Ovary (tissue), 9 donors: Measurements from ENCODE around the gene GRM2. TPM values are rescaled to one million over a fixed set of nuclear protein-coding genes. Genes with fewer than 3 reads are reported as not detected.

Source experiments
- DNase-seq, 5 donors: peaks; one replicate each; pipeline ENCODE4 v3.0.0-alpha.2; 2019 to 2020
- H3K27ac ChIP-seq, 2 donors: fragments of 200-600 bp; one replicate each; pipeline versions ENCODE4 v1.5.1 to v1.8.0; 2019 to 2022
- H3K27me3 ChIP-seq: fragments of 200-600 bp; one replicate; pipeline ENCODE4 v1.8.0; 2022
- H3K36me3 ChIP-seq: fragments of 200-600 bp; sonication (generic); one replicate; pipeline ENCODE4 v1.5.1; 2019
- H3K4me1 ChIP-seq: one replicate; pipeline ENCODE4 v1.8.1; 2013; ENCODE audit warnings: mild to moderate bottlenecking, moderate library complexity; ENCODE audit not compliant: insufficient read depth
- H3K4me3 ChIP-seq: fragments of 200-600 bp; sonication (generic); one replicate; pipeline ENCODE4 v1.5.1; 2017
- H3K9me3 ChIP-seq, 2 donors: fragments of 200-600 bp in 1 of 2; sonication (generic) in 1 of 2; one replicate each; pipeline versions ENCODE4 v1.5.1 to v1.8.1; 2013 to 2019; ENCODE audit warnings: mild to moderate bottlenecking in 1 of 2, moderate library complexity in 1 of 2
- CTCF ChIP-seq, 3 donors: fragments of 450-650 bp in 2 of 3; fragments of 200-600 bp in 1 of 3; IDR thresholded peaks; one replicate each; pipeline versions ENCODE4 v1.5.1 to v1.8.0; 2016 to 2022; ENCODE audit warnings: antibody characterized with exemption in 3 of 3, mild to moderate bottlenecking in 1 of 3
- EP300 ChIP-seq: sonication (generic); formaldehyde crosslinking; IDR thresholded peaks from one replicate; pipeline ENCODE4 v1.6.1; 2017; ENCODE audit warnings: antibody characterized with exemption
- POLR2A ChIP-seq: fragments of 450-650 bp; IDR thresholded peaks from one replicate; pipeline ENCODE4 v1.6.1; 2017; ENCODE audit warnings: antibody characterized with exemption, mild to moderate bottlenecking, moderate library complexity
- WGBS, 3 donors: extraction: QIAGEN DNeasy Blood & Tissue Kit in 1 of 3; methylation state at CpG; one replicate each; pipeline versions ENCODE4 v1.1.5 to v1.1.7; 2013 to 2017; 5-methylcytosine and 5-hydroxymethylcytosine counted together
- intact Hi-C, 4 donors: fragments of 100-400 bp; cut with DNase I; formaldehyde crosslinking; loops; one replicate each; pipeline versions ENCODE4 v1.11.0 to v1.15.1; 2022 to 2023
- polyA plus RNA-seq, 2 donors: library from polyadenylated mRNA; stranded (reverse); fragments of 200-250 nt in 1 of 2; fragments of 350-450 nt in 1 of 2; fragmentation: Illumina TruSeq in 1 of 2; extraction: RNeasy Lipid Tissue Mini Kit (QIAGEN cat#74804) in 1 of 2; gene quantifications; one replicate each; pipeline ENCODE4 v1.2.3, GENCODE V29; 2013 to 2014
- total RNA-seq, 7 donors: library from RNA; depleted of rRNA in 2 of 7; stranded (reverse); fragments of >200 nt in 2 of 7; fragmentation: NEBNext Ultra II Directional in 3 of 7; extraction: Animal tissue kit (Norgen Biotek cat#: 25700) in 3 of 7; gene quantifications; one replicate each; pipeline versions ENCODE4 v1.1.0 to v1.2.4, GENCODE V29; 2016 to 2023
- donor health status: DM: no; HTN: no; CAD: no; lungs with moderate emphysema.
- donor health status: DM: no; HTN: no; CAD: no.
- donor health status: Bipolar disorder and iron deficiency.
- donor health status: DM: yes; HTN: yes; CAD: no.
- donor health status: DM: no; HTN: no; CAD: no.
- donor health status: DM: yes; HTN: yes; CAD: no.

GRM2 gene
- total and polyA plus RNA-seq, 9 donors = 0.10 to 0.47 (median 0.28) TPM; not detected in 3

- Histone ChIP-seq H3K9me3 (no peaks in the 10 kb centered on the region), H3K27ac (no peak overlapping the region), H3K4me1 (no peaks in the 10 kb centered on the region), H3K36me3 (no peaks in the 10 kb centered on the region), H3K27me3 (no peaks in the 10 kb centered on the region), H3K4me3 (no peak overlapping the region)
- no peak for DNase-seq
- WGBS, 3 donors = 88 to 95% (median 90%) methylated on average over 4 of the region's 4 CpGs
- TF ChIP-seq POLR2A = no peak
- no peak for TF ChIP-seq CTCF (IDR thresholded peaks at IDR 0.05)
- no peak for TF ChIP-seq EP300
- intact Hi-C loops = no loop called here
Measured at GRCh38 chr3:51733859-51734571, 27.1 kb downstream of the GRM2 start.

- intact Hi-C loops = no loop called here
- WGBS, 3 donors = 41 to 46% (median 42%) methylated on average over 3 of the region's 3 CpGs
- TF ChIP-seq EP300 (no peak), CTCF (IDR thresholded peaks at IDR 0.05) (no peak), POLR2A (no peak)
- Histone ChIP-seq H3K27me3 (no peaks in the 10 kb centered on the region), H3K9me3 (no peaks in the 10 kb centered on the region), H3K4me1 (no peaks in the 10 kb centered on the region), H3K36me3 (no peaks in the 10 kb centered on the region), H3K27ac (no peak overlapping the region), H3K4me3 (no peak overlapping the region)
- no peak for DNase-seq
Measured at GRCh38 chr3:51734572-51734907, 27.7 kb downstream of the GRM2 start.

GRCh38 chr3:51735039-51735438 lies 28.2 kb downstream of the GRM2 start:
- H3K36me3 ChIP-seq = no peaks in the 10 kb centered on the region
- 61 to 72% (median 72%) methylated on average over 3 of the region's 3 CpGs for WGBS, 3 donors
- H3K4me1 ChIP-seq = no peaks in the 10 kb centered on the region
- DNase-seq = no peak
- intact Hi-C loops = no loop called here
- no peaks in the 10 kb centered on the region for H3K27me3 ChIP-seq
- no peak overlapping the region for H3K4me3 ChIP-seq
- no peaks in the 10 kb centered on the region for H3K9me3 ChIP-seq
- H3K27ac ChIP-seq = no peak overlapping the region
- TF ChIP-seq EP300 (no peak), POLR2A (no peak), CTCF (IDR thresholded peaks at IDR 0.05) (no peak)

GRCh38 chr3:51735950-51736349 lies 29.1 kb downstream of the GRM2 start:
- Histone ChIP-seq H3K9me3 (no peaks in the 10 kb centered on the region), H3K4me1 (no peaks in the 10 kb centered on the region), H3K36me3 (no peaks in the 10 kb centered on the region), H3K27me3 (no peaks in the 10 kb centered on the region), H3K27ac (no peak overlapping the region), H3K4me3 (no peak overlapping the region)
- intact Hi-C loops = no loop called here
- no peak for DNase-seq
- TF ChIP-seq CTCF (IDR thresholded peaks at IDR 0.05) = no peak
- TF ChIP-seq EP300 = no peak
- no peak for TF ChIP-seq POLR2A
- 71 to 85% (median 77%) methylated on average over 2 of the region's 2 CpGs for WGBS, 3 donors
